ENCODE results near the gene NAA16.

DNA sequence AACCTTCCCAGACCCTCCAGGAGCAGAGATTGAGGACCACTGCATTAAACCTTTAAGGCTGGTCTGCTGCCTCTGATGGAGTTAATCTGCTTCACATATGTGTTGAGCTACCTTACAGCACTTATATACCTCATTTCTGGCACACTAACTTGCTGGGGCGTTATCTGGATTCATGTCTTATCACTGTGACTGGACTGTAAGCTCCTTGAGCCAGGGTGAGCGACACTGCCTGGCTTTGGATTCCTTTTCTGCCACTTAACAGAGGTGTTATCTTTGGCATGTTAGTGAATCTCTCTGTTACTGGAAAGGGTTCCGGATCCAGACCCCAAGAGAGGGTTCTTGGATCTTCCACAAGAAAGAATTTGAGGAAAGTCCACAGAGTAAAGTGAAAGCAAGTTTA lies 76.5 kb downstream of the NAA16 start:
- TF ChIP-seq, protein P1, sequence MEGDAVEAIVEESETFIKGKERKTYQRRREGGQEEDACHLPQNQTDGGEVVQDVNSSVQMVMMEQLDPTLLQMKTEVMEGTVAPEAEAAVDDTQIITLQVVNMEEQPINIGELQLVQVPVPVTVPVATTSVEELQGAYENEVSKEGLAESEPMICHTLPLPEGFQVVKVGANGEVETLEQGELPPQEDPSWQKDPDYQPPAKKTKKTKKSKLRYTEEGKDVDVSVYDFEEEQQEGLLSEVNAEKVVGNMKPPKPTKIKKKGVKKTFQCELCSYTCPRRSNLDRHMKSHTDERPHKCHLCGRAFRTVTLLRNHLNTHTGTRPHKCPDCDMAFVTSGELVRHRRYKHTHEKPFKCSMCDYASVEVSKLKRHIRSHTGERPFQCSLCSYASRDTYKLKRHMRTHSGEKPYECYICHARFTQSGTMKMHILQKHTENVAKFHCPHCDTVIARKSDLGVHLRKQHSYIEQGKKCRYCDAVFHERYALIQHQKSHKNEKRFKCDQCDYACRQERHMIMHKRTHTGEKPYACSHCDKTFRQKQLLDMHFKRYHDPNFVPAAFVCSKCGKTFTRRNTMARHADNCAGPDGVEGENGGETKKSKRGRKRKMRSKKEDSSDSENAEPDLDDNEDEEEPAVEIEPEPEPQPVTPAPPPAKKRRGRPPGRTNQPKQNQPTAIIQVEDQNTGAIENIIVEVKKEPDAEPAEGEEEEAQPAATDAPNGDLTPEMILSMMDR (IDR thresholded peaks at IDR 0.05), result no peak
- no peak for TF ChIP-seq POLR2A (IDR thresholded peaks at IDR 0.05)

Data from breast epithelium (tissue), 3 donors.